HG02973 (cell line): ENCODE results near the gene ENOX1.

ENCODE experiments used
- ATAC-seq: cut with Tn5 transposase; IDR thresholded peaks from one replicate; pipeline ENCODE4 v1.9.1; 2021; ENCODE audit warnings: moderate library complexity; ENCODE audit not compliant: unreplicated experiment

The ENOX1 gene

GRCh38 chr13:43232144-43232872 is 554.5 kb downstream of the ENOX1 start:
- no peak for ATAC-seq

DNA sequence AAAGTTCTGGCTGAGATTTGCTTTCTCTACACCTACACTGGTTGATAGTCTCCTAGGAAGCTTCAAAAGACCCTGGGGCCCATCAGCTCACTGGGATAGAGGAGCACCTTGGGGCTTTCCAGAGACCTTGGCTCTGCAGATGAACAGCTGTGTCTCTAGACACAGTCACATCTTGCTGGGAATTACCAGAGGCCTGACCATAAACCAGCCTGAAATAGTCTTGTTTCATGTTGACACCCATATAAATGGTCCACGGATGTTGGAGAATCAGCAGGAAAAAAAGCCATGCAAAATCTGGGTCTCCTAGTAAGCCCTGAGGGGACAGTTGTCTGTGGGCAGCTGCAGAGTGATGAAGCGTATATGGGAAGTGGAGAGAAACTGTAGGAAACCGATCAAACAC is 555.8 kb downstream of the ENOX1 start:
- ATAC-seq: no peak

DNA sequence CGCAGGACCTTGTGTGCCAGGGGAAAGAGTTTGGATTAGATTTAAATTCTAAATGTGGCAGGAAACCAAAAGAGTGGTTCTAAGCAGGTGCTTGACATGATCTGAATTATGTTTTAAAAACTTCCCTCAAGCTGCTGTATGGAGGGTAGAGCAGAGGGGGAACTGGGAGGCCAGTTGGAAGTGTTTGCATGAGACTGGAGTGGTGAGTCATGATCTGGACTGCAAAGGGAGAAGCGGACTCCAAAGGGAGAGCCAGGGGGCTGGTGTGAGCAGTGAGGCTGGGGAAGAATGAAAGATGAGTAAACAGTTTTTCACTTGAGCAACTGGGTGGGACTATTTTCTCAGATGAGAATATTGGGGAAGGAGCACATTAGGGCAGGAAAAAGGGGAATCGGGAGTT is 557.3 kb downstream of the ENOX1 start:
- ATAC-seq: no peak

DNA sequence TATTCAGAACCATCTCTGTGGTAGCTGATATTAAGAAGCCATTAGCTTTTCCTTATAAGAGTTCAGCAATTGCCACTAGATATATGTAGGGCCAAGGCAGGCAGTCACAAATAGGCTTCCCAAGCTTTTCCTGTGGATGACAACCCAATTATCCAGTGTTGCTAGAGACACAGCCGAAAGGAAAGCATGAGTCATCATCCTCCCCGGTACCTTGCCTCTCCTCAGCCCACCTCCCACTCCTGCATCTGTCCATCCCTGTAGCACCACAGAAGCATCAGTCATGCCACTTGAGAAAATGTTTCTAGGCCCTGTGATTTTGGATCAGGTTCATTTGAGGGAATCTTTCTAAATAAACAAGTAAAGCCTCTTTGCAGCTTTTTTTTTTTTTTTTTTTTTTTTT is 559.1 kb downstream of the ENOX1 start:
- ATAC-seq: no peak

GRCh38 chr13:43223216-43223615 is 563.6 kb downstream of the ENOX1 start:
- no peak for ATAC-seq

- no peak for ATAC-seq
Observed at GRCh38 chr13:43222086-43222485, 564.7 kb downstream of the ENOX1 start.

GRCh38 chr13:43221611-43222010 is 565.2 kb downstream of the ENOX1 start:
- ATAC-seq: no peak

- no peak for ATAC-seq
Observed at GRCh38 chr13:43220873-43221595, 565.7 kb downstream of the ENOX1 start.

DNA sequence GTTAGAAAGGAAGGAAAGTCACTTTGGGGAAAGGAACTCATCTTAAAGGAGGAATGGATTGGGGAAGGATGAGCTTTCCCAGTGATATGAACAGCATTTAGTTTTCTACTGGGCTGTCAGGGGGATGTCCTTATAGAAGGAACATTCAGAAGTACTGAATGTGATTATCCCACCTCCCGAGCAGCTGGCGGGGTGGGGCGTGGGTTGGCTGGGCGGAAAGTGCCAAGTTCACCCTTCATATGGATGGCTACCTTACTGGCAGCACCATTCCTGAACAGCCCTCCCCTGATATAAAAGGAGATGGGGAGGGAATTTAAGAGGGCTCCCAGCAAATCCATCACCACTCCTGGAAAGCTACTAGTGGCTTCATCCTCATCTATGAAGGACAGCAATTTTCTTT is 572.6 kb downstream of the ENOX1 start:
- no peak for ATAC-seq

DNA sequence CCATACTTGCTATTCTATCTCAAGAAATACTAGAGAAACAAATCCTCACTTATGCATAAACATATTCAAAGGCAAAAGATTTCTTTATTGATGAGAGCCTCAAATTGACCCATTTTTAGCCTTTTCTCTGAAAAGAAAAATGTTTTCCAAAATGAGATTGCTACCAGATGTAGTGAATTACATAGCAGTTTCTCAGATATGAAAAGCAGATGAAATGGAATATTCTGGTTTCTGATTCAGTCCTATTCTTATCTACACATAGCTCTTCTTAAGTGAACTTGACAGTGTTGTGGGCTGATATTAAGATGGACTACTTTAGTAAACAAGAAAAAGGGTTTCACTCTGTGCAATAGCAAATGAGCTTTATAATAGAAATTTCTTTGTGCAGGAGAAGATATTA is 579.9 kb downstream of the ENOX1 start:
- no peak for ATAC-seq

GRCh38 chr13:43205416-43205815 is 581.4 kb downstream of the ENOX1 start:
- no peak for ATAC-seq

GRCh38 chr13:43204591-43204990 is 582.2 kb downstream of the ENOX1 start:
- no peak for ATAC-seq

- ATAC-seq: no peak
Observed at GRCh38 chr13:43203781-43204180, 583.0 kb downstream of the ENOX1 start.

DNA sequence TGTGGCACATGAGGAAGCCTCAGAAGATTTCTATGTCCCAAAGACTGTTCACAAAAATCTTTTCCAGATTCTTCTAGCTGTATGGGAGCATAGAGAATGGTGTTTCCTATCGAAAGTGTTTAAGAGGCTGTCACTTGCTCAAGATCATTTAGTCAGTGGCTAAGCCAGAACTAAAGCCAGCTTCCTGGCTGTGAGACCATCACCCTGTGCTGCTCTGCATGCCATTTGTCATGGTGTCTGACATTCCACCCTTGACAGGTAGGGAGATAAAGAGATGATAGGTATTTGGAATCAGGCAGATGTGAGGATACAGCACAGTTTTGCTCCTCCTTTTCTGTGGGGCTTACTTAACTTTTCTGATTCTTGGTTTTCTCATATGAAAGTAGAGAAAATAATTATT is 586.0 kb downstream of the ENOX1 start:
- ATAC-seq: no peak

DNA sequence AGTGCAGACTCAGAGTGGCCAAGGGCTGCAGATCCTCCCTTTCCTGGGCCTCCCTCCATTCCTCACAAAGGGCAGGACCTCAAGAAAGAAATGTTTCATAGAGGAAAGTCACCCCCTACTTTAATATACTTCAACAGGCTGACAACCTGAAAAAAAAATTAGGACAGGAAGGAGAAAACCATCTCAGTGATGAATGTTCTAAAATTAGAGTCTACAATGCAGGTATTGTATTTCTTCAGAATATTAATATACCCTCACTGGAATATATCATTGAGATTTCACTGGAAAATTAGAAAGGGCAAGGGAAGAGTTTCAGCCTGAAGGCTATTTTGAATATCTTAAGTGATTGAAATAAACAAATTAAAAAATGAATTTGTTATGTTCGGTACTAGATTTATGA is 586.5 kb downstream of the ENOX1 start:
- no peak for ATAC-seq

DNA sequence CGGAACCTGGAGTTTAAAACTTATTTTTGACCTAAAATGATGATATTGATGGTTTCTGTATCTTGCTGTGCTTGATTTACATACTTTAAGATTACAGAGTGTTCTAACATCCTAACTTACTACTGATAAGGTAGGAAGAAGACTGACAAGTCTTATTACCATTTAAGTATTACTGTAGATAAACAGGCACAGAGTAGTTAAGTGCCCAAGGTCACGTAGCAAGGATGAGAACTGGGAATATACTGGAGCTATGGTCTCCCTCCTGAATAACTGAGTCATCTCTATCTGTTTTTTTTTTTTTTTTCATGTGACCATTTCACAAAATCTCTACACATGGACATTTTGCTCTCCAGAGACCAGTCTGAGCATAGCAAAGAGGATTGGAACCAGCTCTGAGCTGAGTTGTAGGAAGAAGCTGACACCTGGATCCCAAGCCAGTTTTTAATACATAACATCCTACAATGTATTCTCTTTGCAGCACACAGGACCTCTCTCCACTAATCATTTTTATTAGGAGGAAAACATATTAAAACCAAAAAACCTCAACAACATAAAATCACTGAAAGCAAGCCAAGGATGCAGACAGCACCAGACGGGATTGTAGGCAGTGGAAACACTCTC is 589.9 kb downstream of the ENOX1 start:
- ATAC-seq: no peak

DNA sequence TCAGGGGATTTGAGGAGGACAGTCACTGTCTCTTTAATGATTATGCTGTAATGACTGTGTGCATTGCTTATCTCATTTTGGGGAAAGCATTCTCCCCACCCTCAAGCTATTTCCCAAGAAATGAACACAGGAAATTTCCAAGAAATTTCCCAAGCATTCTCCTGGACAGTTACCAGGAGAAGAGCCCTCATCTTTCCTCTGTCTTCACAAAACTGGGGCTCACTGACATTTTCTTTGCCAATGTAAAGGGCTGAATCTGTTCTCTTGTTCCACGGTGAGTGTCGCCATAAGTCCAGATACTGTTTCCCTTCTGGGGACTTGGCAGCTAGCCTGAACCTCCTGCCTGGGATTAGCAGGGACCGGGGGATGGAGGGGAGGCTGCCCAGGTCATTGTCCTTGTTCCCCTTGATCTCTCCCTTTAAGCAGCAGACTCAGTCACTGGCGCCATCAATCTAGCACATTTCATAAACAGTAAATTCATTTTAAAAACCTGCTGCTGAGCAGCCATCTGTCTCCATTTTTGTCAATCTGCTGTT is 590.6 kb downstream of the ENOX1 start:
- ATAC-seq: no peak

DNA sequence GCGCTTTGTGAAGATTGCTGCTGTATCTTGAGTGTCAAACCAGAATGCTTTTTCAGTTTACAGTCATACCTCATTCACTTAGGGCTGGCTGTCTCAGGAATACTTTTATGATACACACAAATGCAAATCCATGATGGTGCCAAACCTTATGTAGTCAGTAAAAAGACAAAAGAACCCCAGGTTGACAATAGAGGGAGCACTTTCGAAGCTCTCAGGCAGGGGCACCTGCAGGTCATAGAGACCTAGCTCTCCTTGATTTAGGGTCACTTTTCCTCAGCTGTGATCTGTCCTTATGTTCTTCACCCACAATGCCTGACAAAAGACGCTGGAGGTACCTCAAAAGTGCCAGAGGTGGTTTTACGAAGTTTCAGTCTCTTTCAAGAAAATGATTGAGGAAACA is 591.2 kb downstream of the ENOX1 start:
- ATAC-seq: no peak

GRCh38 chr13:43195112-43195511 is 591.7 kb downstream of the ENOX1 start:
- no peak for ATAC-seq

- ATAC-seq: no peak
Observed at GRCh38 chr13:43193789-43194420, 592.9 kb downstream of the ENOX1 start.

DNA sequence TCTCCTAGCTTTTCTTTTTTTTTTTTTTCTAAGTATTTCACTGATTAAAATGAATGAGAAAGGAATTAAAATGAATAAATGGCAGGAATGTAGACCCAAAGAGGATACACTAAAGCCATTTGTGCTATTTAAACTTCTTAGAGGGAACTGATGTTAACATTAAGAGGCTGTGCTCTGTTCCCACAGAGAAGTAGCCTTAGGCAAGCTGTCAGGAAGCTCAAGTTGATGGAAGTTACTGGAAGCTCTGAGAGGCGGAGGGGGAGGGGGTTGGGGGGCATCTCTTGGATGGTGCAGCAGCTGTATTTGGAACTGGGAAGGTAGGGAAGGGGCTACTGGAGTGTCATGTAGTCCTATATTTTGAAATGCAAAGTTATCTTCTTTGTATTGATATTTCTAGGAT is 595.2 kb downstream of the ENOX1 start:
- ATAC-seq: no peak
